Measurements from ENCODE around the gene GALR3. TPM values are rescaled to one million over a fixed set of nuclear protein-coding genes. Genes with fewer than 3 reads are reported as not detected.
A peak's percentile ranks its signal among the peaks of the same experiment; 100 is the strongest.

GALR3 gene, protein sequence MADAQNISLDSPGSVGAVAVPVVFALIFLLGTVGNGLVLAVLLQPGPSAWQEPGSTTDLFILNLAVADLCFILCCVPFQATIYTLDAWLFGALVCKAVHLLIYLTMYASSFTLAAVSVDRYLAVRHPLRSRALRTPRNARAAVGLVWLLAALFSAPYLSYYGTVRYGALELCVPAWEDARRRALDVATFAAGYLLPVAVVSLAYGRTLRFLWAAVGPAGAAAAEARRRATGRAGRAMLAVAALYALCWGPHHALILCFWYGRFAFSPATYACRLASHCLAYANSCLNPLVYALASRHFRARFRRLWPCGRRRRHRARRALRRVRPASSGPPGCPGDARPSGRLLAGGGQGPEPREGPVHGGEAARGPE
- total RNA-seq (2021) (0.31 and 0.45 TPM in 2 replicates), Bru-seq, nascent RNA (percentile 28 among the genes with signal in this experiment), BruChase-seq, experiment 1, labeled RNA remaining after a 2-hour chase (percentile 19 among the genes with signal in this experiment), BruChase-seq, experiment 2, labeled RNA remaining after a 6-hour chase (percentile 23 among the genes with signal in this experiment)
- long read RNA-seq = 0 reads

DNA sequence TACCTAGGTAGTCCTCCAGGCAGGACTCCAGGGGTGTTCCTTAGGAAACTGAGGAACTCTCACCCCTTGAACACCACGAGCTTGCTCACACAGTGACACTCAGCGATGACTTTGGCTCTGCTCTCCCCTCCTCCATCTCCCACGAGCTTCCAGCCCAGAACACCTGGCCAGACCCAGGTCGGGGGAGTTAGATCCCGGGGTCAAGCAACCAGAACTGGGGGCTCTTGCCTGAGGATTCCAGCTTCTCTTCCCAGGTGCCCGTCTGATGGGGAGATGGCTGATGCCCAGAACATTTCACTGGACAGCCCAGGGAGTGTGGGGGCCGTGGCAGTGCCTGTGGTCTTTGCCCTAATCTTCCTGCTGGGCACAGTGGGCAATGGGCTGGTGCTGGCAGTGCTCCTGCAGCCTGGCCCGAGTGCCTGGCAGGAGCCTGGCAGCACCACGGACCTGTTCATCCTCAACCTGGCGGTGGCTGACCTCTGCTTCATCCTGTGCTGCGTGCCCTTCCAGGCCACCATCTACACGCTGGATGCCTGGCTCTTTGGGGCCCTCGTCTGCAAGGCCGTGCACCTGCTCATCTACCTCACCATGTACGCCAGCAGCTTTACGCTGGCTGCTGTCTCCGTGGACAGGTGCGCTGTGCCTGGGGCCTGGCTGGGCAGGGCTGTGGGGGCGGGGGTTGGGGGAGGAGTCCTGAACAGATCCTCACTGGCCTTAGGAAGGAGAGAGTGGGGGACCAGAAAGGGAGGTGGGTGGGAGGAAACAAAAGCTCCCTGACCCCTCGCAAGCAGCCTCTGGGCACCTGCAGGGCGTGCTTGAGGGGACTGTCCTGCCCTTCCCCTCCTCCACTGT is at the start of gene GALR3:
Gene GALR3 (plus strand): TSS at position 249 of the 852 bp plus-strand sequence. CDS start 25 bp downstream, at position 274.
- no peaks in the 10 kb centered on the region for H4K20me1 ChIP-seq (ENCODE audit: insufficient read depth)
- H3K9me3 ChIP-seq (ENCODE audit: insufficient read depth, low read depth) = no peaks in the 10 kb centered on the region
- intact Hi-C loops (cut with micrococcal nuclease; ENCODE audit: unreplicated experiment) = no loop called here
- DNase-seq = no peak
- POLR2A ChIA-PET (ENCODE audit: unreplicated experiment) = interaction anchor here (0.7 kb wide), 1 partner anchor 21 kb away, joined by 3 read pairs; the partner anchor contains the start of gene ANKRD54
- no peak within 1 kb of the TSS for H3K4me2 ChIP-seq
- H3K9me2 ChIP-seq (ENCODE audit: insufficient read depth) = no peaks in the 10 kb centered on the region
- H2AFZ ChIP-seq = no peak within 1 kb of the TSS
- H3K27me3 ChIP-seq (ENCODE audit: insufficient read depth, low read depth) = no peaks in the 10 kb centered on the region
- H3K36me3 ChIP-seq (ENCODE audit: low read depth) = no peaks in the 10 kb centered on the region
- H3F3A ChIP-seq (ENCODE audit: insufficient read depth, low read depth) = peaks cover 30% of the 10 kb centered on the region
- H3K4me3 ChIP-seq = no peak within 1 kb of the TSS
- no TSS peak for BruUV-seq (replicated peaks)
- H3K79me2 ChIP-seq (ENCODE audit: low read depth) = no peaks in the 10 kb centered on the region
- H3K27ac ChIP-seq = no peak within 1 kb of the TSS
- CTCF ChIA-PET = interaction anchor here (0.7 kb wide), 1 partner anchor 1320 kb away, joined by 6 read pairs; no protein-coding TSS in a partner anchor
- TF ChIP-seq EZH2 (IDR thresholded peaks at IDR 0.05; ENCODE audit: low read depth) = no peak
- no peak for TF ChIP-seq CTCF (conservative IDR thresholded peaks at IDR 0.05)
- no peaks in the 10 kb centered on the region for H3K4me1 ChIP-seq (replicated peaks; ENCODE audit: insufficient read depth)

- Histone ChIP-seq H3F3A (ENCODE audit: insufficient read depth, low read depth) (peaks cover 67% of the 10 kb centered on the region), H3K79me2 (ENCODE audit: low read depth) (no peaks in the 10 kb centered on the region), H3K4me2 (no peak overlapping the region), H3K27ac (peak overlapping the region; percentile 91; the same call in 1 of the 2 replicates), H3K36me3 (ENCODE audit: low read depth) (peaks cover 13% of the 10 kb centered on the region), H3K4me1 (replicated peaks; ENCODE audit: insufficient read depth) (peaks cover 26% of the 10 kb centered on the region), H4K20me1 (ENCODE audit: insufficient read depth) (no peaks in the 10 kb centered on the region), H3K9me2 (ENCODE audit: insufficient read depth) (no peaks in the 10 kb centered on the region), H2AFZ (no peak overlapping the region), H3K27me3 (ENCODE audit: insufficient read depth, low read depth) (no peaks in the 10 kb centered on the region), H3K9me3 (ENCODE audit: insufficient read depth, low read depth) (no peaks in the 10 kb centered on the region), H3K4me3 (no peak overlapping the region)
- no TSS peak for BruUV-seq (replicated peaks)
- intact Hi-C loops (cut with micrococcal nuclease; ENCODE audit: unreplicated experiment) = no loop called here
- no peak for TF ChIP-seq CTCF (conservative IDR thresholded peaks at IDR 0.05)
- TF ChIP-seq EZH2 (IDR thresholded peaks at IDR 0.05; ENCODE audit: low read depth) = no peak
- CTCF ChIA-PET = no interaction called here
- DNase-seq = no peak
- POLR2A ChIA-PET (ENCODE audit: unreplicated experiment) = no interaction called here
Measured at GRCh38 chr22:37774728-37775127, 48.5 kb upstream of the GALR3 start.
